ENCODE results near the gene SLC7A6OS.

Gene SLC7A6OS

DNA sequence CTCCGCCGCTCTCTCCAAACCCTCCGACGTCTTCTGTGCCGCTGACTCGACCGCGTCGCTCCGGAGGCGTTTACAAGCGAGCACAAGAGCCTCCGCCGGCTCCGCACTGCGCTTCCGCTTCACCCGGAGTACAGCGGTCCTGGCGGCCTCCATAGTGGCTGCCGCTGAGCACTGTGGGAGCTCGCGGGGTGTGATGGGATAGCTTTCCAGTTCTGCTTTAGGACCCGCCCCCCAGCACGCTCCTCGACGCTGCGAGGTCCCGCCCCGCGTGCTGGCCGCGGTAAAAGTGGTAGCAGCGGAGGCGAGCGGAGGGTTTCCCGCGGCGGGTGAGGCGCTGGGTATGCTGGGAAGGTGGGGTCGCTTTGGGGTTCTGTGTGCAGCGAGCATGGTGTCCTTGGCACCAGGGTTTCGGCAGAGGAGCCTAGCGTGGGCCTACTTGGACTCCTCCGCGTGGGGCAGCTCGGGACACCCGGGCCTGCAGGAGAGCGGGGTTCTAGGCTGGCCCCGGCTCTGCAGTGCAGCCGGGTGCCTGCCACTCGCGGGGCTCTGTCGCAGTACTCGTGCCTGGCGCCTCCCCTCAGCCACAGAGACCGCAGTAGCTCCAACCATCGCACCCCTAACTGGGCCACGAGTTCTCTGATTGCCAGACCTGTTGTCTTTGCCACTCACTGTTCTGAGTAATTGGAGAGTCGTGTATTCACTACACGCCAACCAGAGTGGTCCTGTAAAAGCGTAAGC is at the start of gene SLC7A6OS, which contains the start of gene PRMT7:
Gene SLC7A6OS (minus strand): TSS at position 173 of the 738 bp plus-strand sequence. CDS start 20 bp downstream, at position 153.
Gene PRMT7 (plus strand): TSS at position 246 of the 738 bp plus-strand sequence. CDS start 4,961 bp downstream, outside the sequence.
- DNase-seq (ENCODE audit: low spot score) = peak; percentile 95

DNA sequence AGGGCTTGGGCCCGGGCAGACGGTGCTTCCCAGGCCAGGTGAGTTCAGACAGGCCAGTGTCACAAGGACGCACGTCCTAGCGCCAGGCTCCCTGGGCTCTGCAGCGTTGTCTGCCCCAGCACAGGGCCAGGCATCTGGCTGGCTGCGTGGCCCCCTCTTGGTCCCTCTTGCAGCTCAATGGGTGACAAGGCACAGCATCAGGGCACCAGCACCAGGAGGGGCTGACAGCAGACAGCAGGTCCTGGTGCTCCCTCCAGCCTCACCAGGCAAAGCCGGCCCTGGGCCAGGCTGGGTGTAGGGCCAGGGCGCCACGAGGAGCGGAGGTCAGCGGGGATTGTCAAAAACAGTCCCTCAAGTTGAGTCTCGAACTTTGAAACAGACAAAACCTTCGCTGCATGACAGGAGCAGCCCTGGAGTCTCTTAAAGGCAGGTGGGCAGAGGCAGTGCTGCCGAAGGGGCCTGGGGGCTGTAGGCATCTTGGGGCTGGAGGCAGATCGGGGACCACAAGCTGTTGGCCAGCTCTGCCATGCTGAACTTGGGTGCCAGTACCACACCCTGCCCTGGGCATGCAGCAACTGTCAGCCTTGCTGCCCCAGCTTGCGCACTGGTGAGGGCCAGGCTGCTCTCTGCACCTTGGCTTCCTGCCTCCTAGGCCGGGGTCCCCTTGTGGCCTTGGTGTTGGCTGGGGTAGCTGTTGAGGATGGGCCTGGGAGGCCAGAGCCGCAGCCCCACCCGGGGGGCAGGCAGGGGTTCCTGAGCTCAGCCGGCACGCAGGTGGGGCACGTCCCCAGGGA is 48.8 kb upstream of the SLC7A6OS start:
- DNase-seq (ENCODE audit: low spot score) = no peak

DNA sequence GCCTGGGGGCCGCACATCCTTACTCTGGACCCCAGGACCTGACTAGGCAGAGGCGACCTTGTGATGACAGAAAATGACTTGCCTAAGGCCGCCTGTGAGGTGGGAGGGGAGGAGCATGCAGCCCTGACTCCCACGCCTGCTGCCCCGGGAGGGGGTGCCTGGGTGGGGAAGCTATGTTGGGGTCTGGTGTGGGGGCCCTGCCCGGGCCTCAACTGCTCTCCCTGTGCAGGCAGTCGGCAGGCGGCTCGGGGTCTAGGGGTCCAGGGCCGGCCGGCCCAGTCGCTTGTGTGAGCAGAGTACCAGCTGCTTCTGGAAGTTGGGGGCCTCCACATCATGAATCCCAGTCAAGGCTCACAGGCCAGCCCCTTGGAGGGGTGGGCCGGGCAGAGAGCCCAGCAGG is 48.2 kb upstream of the SLC7A6OS start:
- no peak for DNase-seq (ENCODE audit: low spot score)

DNA sequence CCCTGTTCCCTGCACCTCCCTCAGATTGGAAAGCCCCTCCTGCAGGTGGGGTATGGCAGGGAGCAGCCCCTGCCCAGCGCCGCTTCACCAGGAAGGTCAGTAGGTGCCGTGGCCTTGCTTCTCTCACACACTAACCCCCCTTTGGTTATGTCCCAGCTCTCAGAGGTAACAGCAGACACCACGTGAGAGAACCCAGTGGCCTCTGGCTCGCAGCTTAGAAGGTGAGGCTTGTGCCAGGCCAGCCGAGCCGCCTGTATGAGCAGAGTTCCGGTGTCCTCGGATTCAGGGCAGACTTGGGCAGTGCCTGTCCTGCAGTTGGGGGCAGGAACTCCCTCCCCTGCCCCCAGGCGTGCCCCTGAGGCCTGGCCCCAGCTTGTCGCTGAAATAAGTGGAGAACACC is 47.2 kb upstream of the SLC7A6OS start:
- DNase-seq (ENCODE audit: low spot score) = no peak

DNA sequence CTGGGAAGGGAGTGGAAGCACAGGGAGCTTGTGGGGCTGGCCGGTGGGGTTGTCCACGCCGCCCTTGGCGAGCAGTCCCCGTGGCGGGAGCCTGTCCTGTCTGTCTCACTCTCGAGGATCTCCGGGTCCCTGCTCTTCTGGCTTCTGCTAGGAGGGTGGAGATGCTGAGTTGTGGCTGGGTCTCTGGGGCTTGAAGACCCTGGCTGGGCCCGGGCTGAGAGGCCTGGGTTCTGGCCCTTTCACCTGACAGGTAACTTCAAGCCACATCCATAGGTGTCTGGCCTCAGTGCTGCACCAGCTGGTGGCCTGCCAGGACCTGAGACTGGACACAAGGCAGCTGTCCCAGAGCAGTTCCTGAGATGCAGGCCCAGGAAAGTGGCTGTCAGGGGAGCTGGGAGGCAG is 46.8 kb upstream of the SLC7A6OS start:
- no peak for DNase-seq (ENCODE audit: low spot score)

DNA sequence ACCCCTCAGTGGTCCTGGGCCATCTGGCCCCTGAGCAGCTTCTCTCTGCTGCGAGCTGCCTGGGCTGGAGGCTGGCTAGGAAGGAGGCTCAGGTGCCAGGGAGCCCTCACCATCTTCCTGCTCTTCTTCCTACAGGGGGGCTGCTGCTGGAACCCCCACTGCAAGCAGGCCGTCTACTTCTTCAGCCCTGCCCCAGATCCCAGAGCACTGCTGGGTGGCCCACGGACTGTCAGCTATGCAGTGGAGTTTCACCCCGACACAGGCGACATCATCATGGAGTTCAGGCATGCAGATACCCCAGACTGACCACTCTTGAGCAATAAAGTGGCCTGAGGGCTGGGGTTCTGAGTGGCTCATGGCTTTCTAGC is 46.2 kb upstream of the SLC7A6OS start:
- DNase-seq (ENCODE audit: low spot score) = no peak

DNA sequence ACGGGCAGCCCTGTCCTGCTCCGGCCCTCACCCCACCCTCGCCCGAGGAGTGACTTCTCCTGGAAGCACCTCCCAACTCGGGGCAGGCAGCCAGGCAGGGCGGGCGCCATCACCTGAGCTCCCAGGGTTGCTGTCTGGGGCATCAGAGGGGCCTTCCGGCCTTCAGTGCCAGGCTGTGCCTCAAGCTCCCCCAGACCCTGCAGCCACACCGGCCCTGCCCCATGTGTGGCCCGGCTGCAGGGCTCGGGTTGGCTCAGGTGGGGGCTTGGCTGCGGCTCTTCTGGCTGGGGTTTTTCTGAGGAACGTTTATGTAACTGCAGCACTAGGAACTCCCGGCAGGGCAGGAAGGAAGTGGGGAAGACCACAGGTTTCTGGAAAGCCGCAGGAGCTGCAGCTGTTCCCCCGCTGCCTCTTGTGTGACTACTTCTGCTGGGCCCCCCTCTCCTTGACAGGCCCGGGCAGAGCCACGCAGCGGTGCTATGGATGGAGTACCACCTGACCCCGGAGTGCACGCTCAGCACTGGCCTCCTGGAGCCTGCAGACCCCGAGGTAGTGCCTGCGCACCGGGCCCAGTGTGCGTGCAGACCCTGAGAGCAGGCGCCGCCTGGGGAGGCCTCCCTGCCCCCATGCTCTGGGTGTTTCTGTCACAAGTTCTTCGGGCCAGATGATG is 45.6 kb upstream of the SLC7A6OS start:
- DNase-seq (ENCODE audit: low spot score) = no peak

DNA sequence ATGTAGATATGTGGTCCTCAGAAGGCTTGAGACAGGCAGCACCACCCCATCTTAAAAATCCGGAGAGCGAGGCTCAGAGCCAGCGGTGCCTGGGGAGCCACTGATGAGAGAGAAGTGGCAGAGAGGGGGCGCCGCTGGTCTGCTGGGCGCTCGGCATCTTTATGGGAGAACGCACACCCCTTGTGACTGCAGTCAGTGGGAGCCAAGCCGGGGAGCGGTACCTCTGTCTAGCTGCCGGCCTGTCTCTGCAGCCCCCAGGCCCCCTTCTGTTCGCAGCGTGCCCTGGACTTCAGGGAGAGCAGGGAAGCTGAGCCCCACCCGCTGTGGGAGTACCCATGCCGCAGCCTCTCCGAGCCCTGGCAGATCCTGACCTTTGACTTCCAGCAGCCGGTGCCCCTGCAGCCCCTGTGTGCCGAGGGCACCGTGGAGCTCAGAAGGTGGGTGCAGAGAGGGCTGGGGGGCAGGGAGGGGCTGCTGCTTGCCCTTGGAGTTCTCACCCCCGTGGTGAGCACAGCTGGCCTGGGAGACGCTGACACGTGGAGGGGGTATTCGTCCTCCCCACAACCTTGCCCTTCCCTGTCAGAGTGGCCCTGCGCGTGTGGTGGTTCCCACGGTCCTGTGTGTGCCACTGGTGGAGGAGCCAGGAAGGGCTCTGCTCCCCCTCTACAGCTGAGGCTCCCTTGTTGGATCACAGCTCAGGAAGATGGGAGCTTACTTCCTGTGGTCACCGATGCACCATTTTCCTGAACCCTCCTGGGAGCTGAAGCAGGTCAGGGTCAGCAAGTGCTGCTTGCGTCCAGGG is 44.9 kb upstream of the SLC7A6OS start:
- DNase-seq (ENCODE audit: low spot score) = no peak

DNA sequence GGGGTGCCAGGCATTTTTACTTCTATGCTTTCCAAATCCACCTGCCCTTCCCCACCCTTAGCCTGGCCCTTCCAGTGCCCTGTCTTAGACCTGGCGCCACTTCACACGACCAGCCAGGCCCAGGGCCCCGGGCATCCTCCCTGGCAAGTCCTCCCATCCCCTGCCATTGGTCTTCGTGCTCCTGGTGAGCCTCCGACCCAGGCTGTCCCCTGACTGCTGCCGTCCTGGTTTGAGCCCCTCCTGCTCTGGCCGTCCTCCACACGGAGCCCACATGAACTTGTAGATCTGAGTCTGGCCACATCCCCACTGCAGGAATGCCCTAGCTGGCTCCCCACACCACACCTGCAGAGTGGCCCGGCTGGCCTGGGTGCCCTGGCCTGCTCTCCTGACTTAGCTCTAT is 44.1 kb upstream of the SLC7A6OS start:
- no peak for DNase-seq (ENCODE audit: low spot score)

DNA sequence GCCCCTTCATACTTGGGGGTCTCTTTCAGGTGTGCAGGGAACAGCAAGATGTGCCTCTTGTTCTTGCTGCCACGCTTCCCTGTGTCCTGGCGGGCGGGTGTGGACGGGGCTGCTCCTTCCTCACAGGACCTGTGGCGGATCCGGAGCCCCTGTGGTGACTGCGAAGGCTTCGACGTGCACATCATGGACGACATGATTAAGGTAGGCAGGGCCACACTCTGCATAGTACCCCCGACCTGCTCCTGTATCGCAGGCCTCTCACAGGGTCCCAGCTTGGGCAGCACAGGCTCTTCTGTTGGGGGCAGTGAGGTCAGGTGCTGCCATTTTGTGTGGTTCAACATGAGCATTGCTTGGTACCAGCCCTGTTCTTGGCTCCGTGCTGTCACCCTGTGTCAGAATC is 42.6 kb upstream of the SLC7A6OS start:
- DNase-seq (ENCODE audit: low spot score) = no peak

DNA sequence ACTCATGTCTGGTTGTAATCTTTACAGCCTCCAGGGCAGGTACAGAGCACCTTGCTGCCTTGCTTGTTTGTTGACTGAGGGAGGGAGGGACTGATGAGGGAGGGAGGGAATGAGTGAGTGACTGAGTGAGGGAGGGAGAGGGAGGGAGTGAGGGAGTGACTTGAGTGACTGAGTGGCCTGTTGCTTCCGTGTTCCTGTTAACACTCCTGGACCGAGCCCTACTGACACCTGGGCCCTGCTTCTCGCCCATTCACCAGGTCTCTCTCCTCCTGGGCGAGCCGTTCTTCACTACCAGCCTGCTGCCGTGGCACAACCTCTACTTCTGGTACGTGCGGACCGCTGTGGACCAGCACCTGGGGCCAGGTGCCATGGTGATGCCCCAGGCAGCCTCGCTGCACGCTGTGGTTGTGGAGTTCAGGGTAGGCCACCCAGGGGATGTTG is 41.3 kb upstream of the SLC7A6OS start:
- DNase-seq (ENCODE audit: low spot score) = no peak

DNA sequence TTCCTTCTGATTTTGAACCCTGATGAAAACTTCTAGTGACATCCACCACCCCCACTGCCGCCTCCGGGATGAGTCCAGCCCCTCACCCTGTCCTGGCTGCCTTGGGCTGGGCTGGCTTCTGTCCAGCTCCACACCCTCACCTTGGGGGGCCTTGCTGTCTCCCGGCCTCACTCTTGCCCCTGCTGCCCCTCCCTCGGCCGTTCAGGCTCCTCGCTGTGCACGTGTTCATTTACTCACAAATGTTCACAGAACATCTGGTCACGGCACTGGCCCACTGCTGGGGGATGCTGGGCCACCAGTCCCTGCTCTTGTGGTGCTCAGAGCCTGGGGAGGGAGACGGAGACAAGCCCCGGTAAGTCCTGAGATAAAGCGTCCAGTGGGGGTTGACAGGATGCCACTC is 40.7 kb upstream of the SLC7A6OS start:
- DNase-seq (ENCODE audit: low spot score) = no peak

DNA sequence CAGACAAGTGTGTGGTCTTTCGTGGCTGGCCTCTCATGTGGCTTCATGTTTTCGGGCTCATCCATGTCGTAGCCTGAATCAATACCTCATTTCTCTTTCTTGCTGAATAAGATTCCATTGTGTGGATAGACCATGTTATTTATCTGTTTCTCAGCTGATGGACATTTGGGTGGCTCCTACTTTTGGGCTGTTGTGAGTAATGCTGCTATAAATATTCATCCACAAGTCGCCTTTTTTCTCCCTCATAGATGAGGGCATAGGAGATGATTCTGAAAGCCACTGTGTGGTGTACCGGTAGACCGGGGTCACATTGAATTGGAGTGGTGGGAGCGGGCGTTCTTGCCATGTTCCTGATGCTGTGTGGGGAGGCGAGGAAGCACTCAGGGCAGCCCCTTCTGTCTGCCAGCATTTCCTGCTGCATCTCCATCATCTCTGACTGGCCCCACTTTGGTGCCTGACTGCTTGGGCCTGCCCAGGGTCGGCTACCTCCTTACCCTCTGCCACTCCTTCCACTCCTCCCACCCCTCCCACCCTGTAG is 40.1 kb upstream of the SLC7A6OS start:
- no peak for DNase-seq (ENCODE audit: low spot score)

DNA sequence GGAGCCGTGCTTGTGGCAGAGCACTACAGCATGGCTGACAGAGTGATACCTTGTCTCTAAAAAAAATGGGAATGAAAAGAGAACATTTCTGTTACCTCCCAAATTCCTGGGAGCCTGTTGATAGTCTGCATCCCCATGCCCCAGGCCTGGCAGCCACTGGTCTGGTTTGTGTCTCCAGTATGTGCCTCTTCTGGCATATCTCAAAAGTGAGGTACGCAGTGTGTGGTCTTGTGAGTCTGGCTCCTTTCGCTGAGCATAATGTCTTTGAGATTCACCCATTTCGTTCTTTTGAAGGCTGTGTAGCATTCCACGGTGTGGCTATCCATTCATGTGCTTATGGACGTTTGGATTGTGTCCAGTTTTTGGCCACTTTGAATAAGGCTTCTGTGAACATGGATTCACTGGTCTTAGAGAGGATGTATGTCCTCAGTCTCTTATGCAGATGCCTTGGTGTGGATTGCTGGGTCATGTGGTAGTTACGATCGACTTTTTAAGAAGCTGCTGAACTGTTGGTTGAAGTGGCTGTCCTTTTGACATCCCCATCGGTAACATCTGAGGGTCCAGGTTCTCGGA is 39.2 kb upstream of the SLC7A6OS start:
- no peak for DNase-seq (ENCODE audit: low spot score)

DNA sequence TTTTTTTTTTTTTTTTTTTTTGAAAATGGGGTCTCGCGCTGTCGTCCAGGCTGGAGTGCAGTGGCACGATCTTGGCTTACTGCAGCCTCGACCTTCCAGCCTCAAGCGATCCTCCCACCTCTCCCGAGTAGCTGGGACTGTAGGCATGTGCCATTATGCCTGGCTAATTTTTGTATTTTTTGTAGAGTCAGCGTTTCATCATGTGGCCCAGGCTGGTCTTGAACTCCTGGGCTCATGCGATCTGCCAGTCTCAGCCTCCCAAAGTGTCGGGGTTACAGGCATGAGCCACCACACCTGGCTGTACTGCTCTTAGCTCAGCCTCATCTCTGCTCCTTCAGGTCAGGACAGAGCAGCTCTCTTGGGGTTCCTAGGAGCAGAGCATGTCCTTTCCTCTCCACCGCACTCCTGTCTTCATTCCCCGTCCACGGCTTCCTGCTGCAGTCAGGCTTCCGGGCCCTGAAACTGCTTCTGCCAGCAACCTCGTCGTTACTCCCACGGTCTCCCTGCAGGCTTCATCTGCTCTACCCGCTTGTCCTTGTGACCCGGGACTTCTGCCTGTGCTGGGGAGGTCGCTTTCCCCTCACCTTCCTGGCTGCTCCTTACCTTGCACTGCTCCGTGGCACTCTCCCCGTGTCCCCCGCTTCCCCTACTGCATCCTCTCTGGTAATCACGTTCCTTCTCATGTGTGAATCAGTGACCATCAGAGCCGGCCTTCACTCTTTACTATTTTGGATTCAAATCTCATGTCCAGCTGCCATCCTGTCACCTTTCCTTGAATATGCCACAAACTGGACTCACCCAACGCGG is 38.1 kb upstream of the SLC7A6OS start:
- DNase-seq (ENCODE audit: low spot score) = no peak

DNA sequence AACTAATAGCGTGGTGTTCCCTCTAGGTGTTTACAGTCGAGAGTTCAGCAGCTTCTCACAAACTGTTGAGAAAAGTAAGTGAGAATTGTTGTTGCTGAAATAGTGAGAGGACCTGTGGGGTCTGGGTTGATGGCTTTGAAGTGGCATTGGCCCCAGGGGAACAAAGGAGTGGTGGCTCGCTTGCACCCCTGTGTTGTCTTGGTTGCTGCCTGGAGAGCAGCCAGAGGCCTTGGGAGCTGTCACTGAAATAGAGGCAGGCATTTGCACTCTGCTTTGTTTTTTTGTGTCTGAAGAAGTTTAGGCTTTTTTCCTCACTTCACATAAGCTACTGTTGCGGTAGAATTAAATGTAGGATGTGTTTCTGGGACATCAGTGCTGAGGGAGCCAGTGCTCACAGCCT is 36.9 kb upstream of the SLC7A6OS start:
- no peak for DNase-seq (ENCODE audit: low spot score)

DNA sequence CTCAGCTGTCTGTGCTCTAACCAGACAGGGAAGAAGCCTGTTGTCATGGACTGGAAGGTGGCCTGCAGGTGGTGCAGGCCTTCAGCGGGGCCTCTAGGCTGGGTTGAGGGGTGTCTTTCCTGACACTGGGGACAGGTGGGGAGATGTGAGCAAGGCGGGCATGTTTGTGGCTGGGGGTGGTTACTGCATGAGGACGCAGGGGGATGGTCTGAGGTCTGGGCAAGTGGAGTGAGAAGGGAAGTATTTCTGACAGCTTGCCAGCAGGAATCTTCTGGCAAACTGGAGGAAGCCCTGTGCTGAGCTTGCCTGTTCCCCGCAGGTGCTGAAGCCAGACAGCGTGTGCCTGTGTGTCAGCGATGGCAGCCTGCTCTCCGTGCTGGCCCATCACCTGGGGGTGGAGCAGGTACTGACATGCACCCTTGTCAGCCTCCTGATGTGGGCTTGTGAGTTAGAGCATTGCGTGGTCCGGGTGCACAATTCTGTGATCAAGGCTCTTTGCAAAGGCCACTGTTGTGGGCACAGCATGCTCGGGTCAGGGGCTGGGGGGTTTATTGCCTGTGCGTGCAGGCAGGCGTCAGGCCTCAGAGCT is 36.2 kb upstream of the SLC7A6OS start:
- no peak for DNase-seq (ENCODE audit: low spot score)

DNA sequence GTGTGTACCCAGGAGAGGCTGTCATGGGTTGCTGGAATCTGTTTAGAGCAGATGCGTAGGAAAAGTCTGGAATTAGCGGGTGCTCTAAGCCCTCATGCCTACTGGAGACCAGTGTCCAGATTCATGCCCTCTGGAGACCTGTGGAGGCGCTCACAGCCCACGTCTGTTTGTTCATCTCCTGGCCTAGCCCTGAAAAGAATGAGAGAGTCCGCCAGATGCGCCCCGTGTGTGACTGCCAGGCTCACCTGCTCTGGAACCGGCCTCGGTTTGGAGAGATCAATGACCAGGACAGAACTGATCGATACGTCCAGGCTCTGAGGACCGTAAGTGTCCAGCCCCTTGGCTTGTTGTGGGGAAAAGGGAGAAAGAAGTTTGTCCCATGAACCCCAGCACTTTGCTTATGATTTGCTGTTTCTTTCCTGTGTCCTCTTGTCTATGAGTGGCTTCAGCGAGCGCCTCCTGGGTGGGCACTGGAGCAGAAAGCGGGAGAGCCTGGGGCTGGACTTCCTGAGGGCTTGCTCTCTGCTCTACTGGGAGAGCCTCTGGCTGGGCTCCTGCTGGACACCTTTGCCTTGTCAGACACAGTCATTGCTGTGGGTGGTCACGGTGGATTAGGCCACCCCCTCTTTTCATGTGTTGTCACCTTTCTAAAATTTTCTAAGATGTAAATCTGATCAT is 35.4 kb upstream of the SLC7A6OS start:
- no peak for DNase-seq (ENCODE audit: low spot score)

DNA sequence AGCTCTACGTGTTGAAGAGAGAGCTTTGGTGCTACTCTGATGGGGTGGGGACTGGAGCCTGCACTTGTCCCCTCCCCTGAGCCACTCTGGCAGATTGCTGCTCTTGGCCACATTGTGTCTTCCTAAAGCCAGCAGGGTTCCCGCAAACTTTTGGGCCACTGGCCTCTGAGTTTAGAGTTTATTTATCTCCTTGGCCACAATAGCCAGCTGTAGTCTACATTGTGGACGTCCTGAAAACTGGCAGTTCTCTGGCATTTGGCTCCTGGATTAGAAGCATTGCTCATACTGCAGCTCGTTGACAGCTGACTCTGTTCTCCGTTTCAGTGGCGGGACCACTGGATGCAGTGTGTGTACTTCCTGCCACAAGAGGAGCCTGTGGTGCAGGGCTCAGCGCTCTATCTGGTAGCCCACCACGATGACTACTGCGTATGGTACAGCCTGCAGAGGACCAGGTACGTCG is 34.6 kb upstream of the SLC7A6OS start:
- DNase-seq (ENCODE audit: low spot score) = no peak
